A673 (cell line): ENCODE results near the gene DGKQ.

Experiments used
- CTCF ChIP-seq: fragments of 300-800, 200-600 bp; sonication (generic); conservative IDR thresholded peaks from 2 replicates; pipeline ENCODE4 v1.5.1; 2017; ENCODE audit warnings: low read depth, mild to moderate bottlenecking, antibody characterized with exemption, low read length, moderate library complexity, mixed read lengths
- EZH2 ChIP-seq: fragments of 200-600 bp; sonication (generic); IDR thresholded peaks from 2 replicates; pipeline ENCODE4 v1.6.1; 2017; ENCODE audit warnings: borderline replicate concordance, low read depth, mild to moderate bottlenecking, mixed read lengths, antibody characterized with exemption, low read length; ENCODE audit not compliant: poor library complexity, severe bottlenecking

DNA sequence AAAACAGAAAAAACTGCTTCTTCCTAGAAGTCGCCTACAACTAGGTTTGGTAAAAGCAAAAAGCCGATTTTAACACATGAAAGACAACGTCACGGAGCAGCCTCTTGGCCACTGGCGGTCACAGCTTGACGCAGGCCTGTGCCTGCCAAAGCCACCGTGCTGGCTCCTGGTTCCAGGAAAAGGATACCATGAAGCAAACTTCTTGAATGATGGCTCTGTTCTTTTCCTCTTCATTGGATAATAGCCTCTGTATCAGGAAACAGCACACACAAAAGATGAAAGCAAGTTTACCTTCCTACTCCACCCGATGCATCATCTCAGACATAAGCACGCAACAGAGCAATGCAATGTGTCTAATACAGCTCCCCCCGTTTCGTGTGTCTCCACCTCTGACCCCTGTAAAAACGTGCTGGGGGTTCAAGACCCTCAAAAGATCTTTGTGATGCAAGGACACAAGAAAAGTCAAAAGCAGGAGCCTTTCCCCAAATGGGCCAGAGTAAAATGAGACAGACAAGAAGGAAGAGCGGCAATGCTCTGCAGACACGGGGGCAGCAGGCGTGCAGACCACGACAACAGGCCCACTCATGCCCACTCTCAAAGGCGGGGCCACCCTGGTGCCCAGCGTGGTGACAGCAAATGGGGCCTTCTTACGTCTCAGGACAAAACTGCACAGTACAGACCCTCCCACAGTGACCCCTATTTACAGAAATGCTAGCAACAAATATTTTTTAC is 60.7 kb downstream of the DGKQ start:
- TF ChIP-seq CTCF = no peak
- no peak for TF ChIP-seq EZH2
